Transverse colon (tissue), 4 donors: ENCODE results near the gene GIPC1.

Experiments used
- POLR2A ChIP-seq: fragments of 450-650 bp; IDR thresholded peaks from one replicate; pipeline ENCODE4 v1.6.1; 2016; ENCODE audit warnings: antibody characterized with exemption, mild to moderate bottlenecking, moderate library complexity
- POLR2AphosphoS5 ChIP-seq, 3 donors: sonication (generic); formaldehyde crosslinking; IDR thresholded peaks; one replicate each; pipeline ENCODE4 v1.6.1; 2016; ENCODE audit warnings: antibody characterized with exemption in 3 of 3
- TF ChIP-seq, protein P1 (sequence below), 5 experiments: fragments of 200-600 bp in 3 of 5; fragments of 450-650 bp in 2 of 5; sonication (generic) in 3 of 5; IDR thresholded peaks; 1 replicate in 2 of 5; 2 replicates in 3 of 5; pipeline ENCODE4 v1.5.1; 2016 to 2017; ENCODE audit warnings: antibody characterized with exemption in 5 of 5, inconsistent platforms in 3 of 5, mild to moderate bottlenecking in 2 of 5, moderate library complexity in 1 of 5

- TF ChIP-seq, protein P1, sequence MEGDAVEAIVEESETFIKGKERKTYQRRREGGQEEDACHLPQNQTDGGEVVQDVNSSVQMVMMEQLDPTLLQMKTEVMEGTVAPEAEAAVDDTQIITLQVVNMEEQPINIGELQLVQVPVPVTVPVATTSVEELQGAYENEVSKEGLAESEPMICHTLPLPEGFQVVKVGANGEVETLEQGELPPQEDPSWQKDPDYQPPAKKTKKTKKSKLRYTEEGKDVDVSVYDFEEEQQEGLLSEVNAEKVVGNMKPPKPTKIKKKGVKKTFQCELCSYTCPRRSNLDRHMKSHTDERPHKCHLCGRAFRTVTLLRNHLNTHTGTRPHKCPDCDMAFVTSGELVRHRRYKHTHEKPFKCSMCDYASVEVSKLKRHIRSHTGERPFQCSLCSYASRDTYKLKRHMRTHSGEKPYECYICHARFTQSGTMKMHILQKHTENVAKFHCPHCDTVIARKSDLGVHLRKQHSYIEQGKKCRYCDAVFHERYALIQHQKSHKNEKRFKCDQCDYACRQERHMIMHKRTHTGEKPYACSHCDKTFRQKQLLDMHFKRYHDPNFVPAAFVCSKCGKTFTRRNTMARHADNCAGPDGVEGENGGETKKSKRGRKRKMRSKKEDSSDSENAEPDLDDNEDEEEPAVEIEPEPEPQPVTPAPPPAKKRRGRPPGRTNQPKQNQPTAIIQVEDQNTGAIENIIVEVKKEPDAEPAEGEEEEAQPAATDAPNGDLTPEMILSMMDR (IDR thresholded peaks at IDR 0.05), result no peak
- no peak for TF ChIP-seq POLR2A
- no peak for TF ChIP-seq POLR2AphosphoS5 (IDR thresholded peaks at IDR 0.05)
Measured at GRCh38 chr19:14428882-14429416, 67.0 kb downstream of the GIPC1 start.
